ENCODE data around the gene ACTN1.

The ACTN1 gene

GRCh38 chr14:68994056-68994455, 15.0 kb upstream of the ACTN1 start:
- TF ChIP-seq CTCF (IDR thresholded peaks at IDR 0.05; ENCODE audit: borderline replicate concordance, control extremely low read depth, extremely low read depth, insufficient read depth, missing control alignments) = no peak
- DNase-seq (ENCODE audit: low spot score) = no peak
- in situ Hi-C loops (cut with MboI; ENCODE audit: low sequenced_read_pairs, unreplicated experiment) = no loop called here

- TF ChIP-seq CTCF (IDR thresholded peaks at IDR 0.05; ENCODE audit: borderline replicate concordance, control extremely low read depth, extremely low read depth, insufficient read depth, missing control alignments) = no peak
- no peak for DNase-seq (ENCODE audit: low spot score)
- in situ Hi-C loops (cut with MboI; ENCODE audit: low sequenced_read_pairs, unreplicated experiment) = no loop called here
Measured at GRCh38 chr14:68987653-68988036, 8.5 kb upstream of the ACTN1 start.

GRCh38 chr14:68986926-68987652, 8.0 kb upstream of the ACTN1 start:
- in situ Hi-C loops (cut with MboI; ENCODE audit: low sequenced_read_pairs, unreplicated experiment) = no loop called here
- no peak for DNase-seq (ENCODE audit: low spot score)
- TF ChIP-seq CTCF (IDR thresholded peaks at IDR 0.05; ENCODE audit: borderline replicate concordance, control extremely low read depth, extremely low read depth, insufficient read depth, missing control alignments) = no peak

- DNase-seq (ENCODE audit: low spot score) = no peak
- in situ Hi-C loops (cut with MboI; ENCODE audit: low sequenced_read_pairs, unreplicated experiment) = no loop called here
- TF ChIP-seq CTCF (IDR thresholded peaks at IDR 0.05; ENCODE audit: borderline replicate concordance, control extremely low read depth, extremely low read depth, insufficient read depth, missing control alignments) = no peak
Measured at GRCh38 chr14:68986225-68986624, 7.1 kb upstream of the ACTN1 start.

GRCh38 chr14:68984686-68985085, 5.6 kb upstream of the ACTN1 start:
- in situ Hi-C loops (cut with MboI; ENCODE audit: low sequenced_read_pairs, unreplicated experiment) = no loop called here
- DNase-seq (ENCODE audit: low spot score) = no peak
- TF ChIP-seq CTCF (IDR thresholded peaks at IDR 0.05; ENCODE audit: borderline replicate concordance, control extremely low read depth, extremely low read depth, insufficient read depth, missing control alignments) = no peak

GRCh38 chr14:68983191-68983590, 4.1 kb upstream of the ACTN1 start:
- no peak for TF ChIP-seq CTCF (IDR thresholded peaks at IDR 0.05; ENCODE audit: borderline replicate concordance, control extremely low read depth, extremely low read depth, insufficient read depth, missing control alignments)
- in situ Hi-C loops (cut with MboI; ENCODE audit: low sequenced_read_pairs, unreplicated experiment) = no loop called here
- no peak for DNase-seq (ENCODE audit: low spot score)

Data from GM13976 (cell line).